ENCODE measurements around the gene SMARCB1. TPM values are rescaled to one million over a fixed set of nuclear protein-coding genes. Genes with fewer than 3 reads are reported as not detected.

The SMARCB1 gene
- 161 and 174 TPM in 2 replicates for polyA plus RNA-seq (2014; cell fraction: cytosol; rRNA removed)
- polyA plus RNA-seq (2014; cell fraction: nucleus; rRNA removed) = 101 and 114 TPM in 2 replicates

- peak; percentile 89 for DNase-seq (ENCODE audit: low spot score)
Measured at GRCh38 chr22:23786752-23787599, at the start of gene SMARCB1. Gene SMARCB1 (plus strand): TSS chr22:23786966. CDS start chr22:23787170, 204 bp downstream.

GRCh38 chr22:23737696-23738095 lies 49.1 kb upstream of the SMARCB1 start:
- no peak for DNase-seq (ENCODE audit: low spot score)

GRCh38 chr22:23742505-23743264 lies 44.1 kb upstream of the SMARCB1 start:
- DNase-seq (ENCODE audit: low spot score) = no peak

GRCh38 chr22:23743303-23743705 lies 43.5 kb upstream of the SMARCB1 start:
- no peak for DNase-seq (ENCODE audit: low spot score)

- no peak for DNase-seq (ENCODE audit: low spot score)
Measured at GRCh38 chr22:23744001-23744400, 42.8 kb upstream of the SMARCB1 start.

- no peak for DNase-seq (ENCODE audit: low spot score)
Measured at GRCh38 chr22:23744485-23744884, 42.3 kb upstream of the SMARCB1 start.

GRCh38 chr22:23745791-23746190 lies 41.0 kb upstream of the SMARCB1 start:
- DNase-seq (ENCODE audit: low spot score) = no peak

- DNase-seq (ENCODE audit: low spot score) = no peak
Measured at GRCh38 chr22:23749841-23750301, 36.9 kb upstream of the SMARCB1 start.

- DNase-seq (ENCODE audit: low spot score) = no peak
Measured at GRCh38 chr22:23750367-23750713, 36.4 kb upstream of the SMARCB1 start.

GRCh38 chr22:23750714-23751440 lies 35.9 kb upstream of the SMARCB1 start, which contains the start of gene ZNF70:
Gene ZNF70 (minus strand): TSS chr22:23751112. CDS start chr22:23745140, 5,972 bp downstream.
- DNase-seq (ENCODE audit: low spot score) = peak; percentile 73

GRCh38 chr22:23751441-23751996 lies 35.2 kb upstream of the SMARCB1 start:
- DNase-seq (ENCODE audit: low spot score) = no peak

GRCh38 chr22:23752090-23752691 lies 34.6 kb upstream of the SMARCB1 start:
- no peak for DNase-seq (ENCODE audit: low spot score)

GRCh38 chr22:23752750-23753149 lies 34.0 kb upstream of the SMARCB1 start:
- DNase-seq (ENCODE audit: low spot score) = no peak

- no peak for DNase-seq (ENCODE audit: low spot score)
Measured at GRCh38 chr22:23753385-23753784, 33.4 kb upstream of the SMARCB1 start.

GRCh38 chr22:23754220-23754919 lies 32.4 kb upstream of the SMARCB1 start, which contains the start of gene VPREB3:
Gene VPREB3 (minus strand): TSS chr22:23754425. CDS start chr22:23754363, 62 bp downstream.
- DNase-seq (ENCODE audit: low spot score) = no peak

- DNase-seq (ENCODE audit: low spot score) = no peak
Measured at GRCh38 chr22:23754980-23755636, 31.7 kb upstream of the SMARCB1 start.

GRCh38 chr22:23755711-23756110 lies 31.1 kb upstream of the SMARCB1 start:
- DNase-seq (ENCODE audit: low spot score) = no peak

- DNase-seq (ENCODE audit: low spot score) = no peak
Measured at GRCh38 chr22:23756891-23757290, 29.9 kb upstream of the SMARCB1 start.

- no peak for DNase-seq (ENCODE audit: low spot score)
Measured at GRCh38 chr22:23759566-23759965, 27.2 kb upstream of the SMARCB1 start.

- no peak for DNase-seq (ENCODE audit: low spot score)
Measured at GRCh38 chr22:23760056-23760455, 26.7 kb upstream of the SMARCB1 start.
